HepG2 (cell line): Measurements from ENCODE around the gene CLDN19. TPM values are rescaled to one million over a fixed set of nuclear protein-coding genes. Genes with fewer than 3 reads are reported as not detected.

Experiments used
- ATAC-seq: fragments of 200-7000 bp; cut with Tn5 transposase; 3 replicates; pipeline ENCODE4 v1.9.1; 2020; ENCODE audit warnings: mild to moderate bottlenecking, moderate library complexity
- BruUV-seq: library from RNA; stranded (reverse); fragments of 400-500 nt; replicated peaks from 2 replicates; lab custom pipeline; 2021; lab: Mats Ljungman, UMichigan
- CTCF ChIA-PET: fragments of 300-600 bp; formaldehyde crosslinking; extraction: SDS; loops from one replicate; lab custom pipeline; 2021; ENCODE audit warnings: low total read pairs, inconsistent platforms, low intra/inter-chr PET ratio; lab: Yijun Ruan, JAX
- POLR2A ChIA-PET: fragments of 350-600 bp; sonication (Branson Sonifier 250); formaldehyde crosslinking; loops from one replicate; lab custom pipeline; 2020; ENCODE audit warnings: antibody characterized with exemption, inconsistent platforms; lab: Yijun Ruan, JAX
- DNase-seq: peaks from one replicate; pipeline ENCODE4 v3.0.0-alpha.2; 2015; ENCODE audit warnings: low spot score
- FAIRE-seq: peaks from 3 replicates; lab custom pipeline; 2011; peaks lifted over from hg19 to GRCh38; lab: Jason Lieb, UNC
- H2AFZ ChIP-seq: one replicate; pipeline ENCODE4 v1.6.1; 2011; ENCODE audit warnings: low read length, inconsistent platforms
- H3K27ac ChIP-seq: fragments of 300-600 bp; 3 replicates; pipeline ENCODE4 v1.8.0; 2011; ENCODE audit warnings: mixed run types, mild to moderate bottlenecking, mixed read lengths, low read length, inconsistent platforms; ENCODE audit not compliant: insufficient read depth; ENCODE audit errors: extremely low read length
- H3K27me3 ChIP-seq, 2 experiments: fragments of 200-600 bp in 1 of 2; 2 replicates in 1 of 2; 3 replicates in 1 of 2; pipeline versions ENCODE4 v1.6.0 to v1.8.0; 2011; ENCODE audit warnings: low read length in 2 of 2, mild to moderate bottlenecking in 2 of 2, moderate library complexity in 2 of 2, inconsistent platforms in 1 of 2; ENCODE audit not compliant: insufficient read depth in 2 of 2, control insufficient read depth in 1 of 2
- H3K36me3 ChIP-seq, 2 experiments: fragments of 200-600 bp in 1 of 2; replicated peaks in 1 of 2; 2 replicates in 1 of 2; 3 replicates in 1 of 2; pipeline versions ENCODE4 v1.5.1 to v1.8.0; 2011; ENCODE audit warnings: low read length in 2 of 2, inconsistent platforms in 1 of 2; ENCODE audit not compliant: insufficient read depth in 2 of 2, control insufficient read depth in 1 of 2
- H3K4me1 ChIP-seq: 2 replicates; pipeline ENCODE4 v1.5.1; 2012; ENCODE audit warnings: low read length, inconsistent platforms; ENCODE audit not compliant: insufficient read depth
- H3K4me2 ChIP-seq: 2 replicates; pipeline ENCODE4 v1.6.0; 2011; ENCODE audit warnings: low read depth, low read length, inconsistent platforms
- H3K4me3 ChIP-seq, 3 experiments: fragments of 200-600 bp in 1 of 3; sonication (generic), shearing (Covaris generic) in 1 of 3; replicated peaks in 1 of 3; 2 replicates each; pipeline ENCODE4 v1.5.1; 2011 to 2016; ENCODE audit warnings: low read length in 3 of 3, inconsistent platforms in 2 of 3, low read depth in 2 of 3, mild to moderate bottlenecking in 2 of 3, control low read depth in 1 of 3, mixed read lengths in 1 of 3; ENCODE audit not compliant: insufficient read depth in 1 of 3
- H3K79me2 ChIP-seq: one replicate; pipeline ENCODE4 v1.6.1; 2011; ENCODE audit warnings: low read length, inconsistent platforms; ENCODE audit not compliant: insufficient read depth
- H3K9ac ChIP-seq: 2 replicates; pipeline ENCODE4 v1.6.0; 2011; ENCODE audit warnings: mild to moderate bottlenecking, low read depth, low read length, inconsistent platforms; ENCODE audit not compliant: insufficient read depth
- H3K9me3 ChIP-seq: 2 replicates; pipeline ENCODE4 v1.5.1; 2012; ENCODE audit warnings: mild to moderate bottlenecking, low read length
- H4K20me1 ChIP-seq: 2 replicates; pipeline ENCODE4 v1.6.0; 2011; ENCODE audit warnings: inconsistent platforms, mild to moderate bottlenecking, low read length, moderate library complexity; ENCODE audit not compliant: insufficient read depth
- ARID3A ChIP-seq: IDR thresholded peaks from 2 replicates; pipeline ENCODE4 v1.6.1; 2012; ENCODE audit warnings: low read depth, low read length, improper control_type of control experiment
- ATRX ChIP-seq: sonication (generic); formaldehyde crosslinking; IDR thresholded peaks from 2 replicates; pipeline ENCODE4 v1.4.0; 2020; ENCODE audit warnings: missing genetic modification reagents, borderline replicate concordance
- ETV5 ChIP-seq: IDR thresholded peaks from 2 replicates; pipeline ENCODE4 v1.6.1; 2018; ENCODE audit warnings: missing biosample characterization, missing genetic modification reagents, inconsistent platforms, borderline replicate concordance
- HBP1 ChIP-seq: IDR thresholded peaks from 2 replicates; pipeline ENCODE4 v1.6.1; 2016; ENCODE audit warnings: low read depth, control low read depth
- HNRNPL ChIP-seq: fragments of 200-400 bp; formaldehyde crosslinking; IDR thresholded peaks from 2 replicates; pipeline ENCODE4 v1.6.1; 2017; ENCODE audit warnings: mild to moderate bottlenecking, low read depth, low read length
- RARA ChIP-seq: IDR thresholded peaks from 2 replicates; pipeline ENCODE4 v1.6.1; 2016; ENCODE audit warnings: missing genetic modification reagents, missing compliant biosample characterization
- SNAPC2 ChIP-seq: sonication (generic); formaldehyde crosslinking; IDR thresholded peaks from 2 replicates; pipeline ENCODE4 v1.8.1; 2022; ENCODE audit warnings: mild to moderate bottlenecking, missing genetic modification reagents
- TSC22D2 ChIP-seq: sonication (generic); formaldehyde crosslinking; IDR thresholded peaks from 2 replicates; pipeline ENCODE4 v1.5.1; 2020; ENCODE audit warnings: missing genetic modification reagents, mild to moderate bottlenecking, borderline replicate concordance
- ZNF20 ChIP-seq: sonication (generic); formaldehyde crosslinking; IDR thresholded peaks from 2 replicates; pipeline ENCODE4 v1.4.0; 2020; ENCODE audit warnings: mild to moderate bottlenecking, moderate library complexity, missing genetic modification reagents
- ZNF343 ChIP-seq: sonication (generic); formaldehyde crosslinking; IDR thresholded peaks from 2 replicates; pipeline ENCODE4 v1.4.0; 2020; ENCODE audit warnings: mild to moderate bottlenecking, missing genetic modification reagents
- ZNF362 ChIP-seq: sonication (generic); formaldehyde crosslinking; IDR thresholded peaks from 2 replicates; pipeline ENCODE4 v1.4.0; 2020; ENCODE audit warnings: missing genetic modification reagents, mild to moderate bottlenecking, borderline replicate concordance
- ZNF441 ChIP-seq: sonication (generic); formaldehyde crosslinking; IDR thresholded peaks from 2 replicates; pipeline ENCODE4 v1.7.0; 2021; ENCODE audit warnings: missing genetic modification reagents, borderline replicate concordance
- ZNF724P ChIP-seq: sonication (generic); formaldehyde crosslinking; IDR thresholded peaks from 2 replicates; pipeline ENCODE4 v1.8.0; 2022; ENCODE audit warnings: missing genetic modification reagents, borderline replicate concordance
- ZNF737 ChIP-seq: sonication (generic); formaldehyde crosslinking; IDR thresholded peaks from 2 replicates; pipeline ENCODE4 v1.5.0; 2020; ENCODE audit warnings: missing genetic modification reagents, mild to moderate bottlenecking, borderline replicate concordance
- WGBS: methylation state at CpG from one replicate; pipeline ENCODE4 v1.1.6; 2017; ENCODE audit warnings: low lambda C conversion rate; 5-methylcytosine and 5-hydroxymethylcytosine counted together
- in situ Hi-C: cut with HindIII; loops from 2 replicates; pipeline ENCODE4 v1.10.0; 2017; ENCODE audit warnings: low pct_unique_long_range_greater_than_20kb; ENCODE audit not compliant: extremely low pct_ligation_motif_present
- intact Hi-C: fragments of 100-400 bp; cut with micrococcal nuclease; formaldehyde crosslinking; loops from one replicate; pipeline ENCODE4 v1.10.0; 2022; ENCODE audit not compliant: unreplicated experiment
- polyA plus RNA-seq, 8 experiments: library from polyadenylated mRNA; depleted of rRNA in 3 of 8; stranded (reverse) in 7 of 8; unstranded in 1 of 8; fragments of >200 nt; fragmentation: Illumina TruSeq in 4 of 8; extraction: Trizol in 4 of 8; gene quantifications; 2 replicates each; pipeline versions ENCODE4 v1.2.1 to v1.2.3, GENCODE V29; 2011 to 2016; ENCODE audit warnings: low read depth in 4 of 8, missing spikeins in 1 of 8, mixed read lengths in 1 of 8; ENCODE audit not compliant: insufficient read depth in 1 of 8
- total RNA-seq, 5 experiments: library from RNA; depleted of rRNA; stranded (reverse); fragments of >200 nt; fragmentation: Illumina TruSeq; extraction: Trizol; gene quantifications; 2 replicates each; pipeline ENCODE4 v1.2.3, GENCODE V29; 2016; ENCODE audit warnings: low read depth in 1 of 5

CLDN19 gene
- total and polyA plus RNA-seq, 2 of the 13 experiments (the other 11 are each of a cell fraction or from before 2014, with no cell fraction given), result 5.0 to 7.6 TPM

GRCh38 chr1:42737986-42738677, 1.9 kb downstream of the CLDN19 start:
- POLR2A ChIA-PET, result interaction anchor here (3.6 kb wide), 1 partner anchor 29 kb away, joined by 28 read pairs; the partner anchor contains the start of genes C1orf50 and P3H1
- Histone ChIP-seq H3K4me3 (peak overlapping the region in 1 of 3 experiments; percentile 83; a peak in 1 of 6 replicates), H4K20me1 (no peaks in the 10 kb centered on the region), H3K36me3 (no peaks in the 10 kb centered on the region)
- FAIRE-seq, result no peak
- in situ Hi-C loops, result loop anchor here (25.0 kb wide), 1 partner anchor 401 kb away; the partner anchor contains the start of gene FOXJ3
- TF ChIP-seq RARA (CRISPR knock-in tag), result no peak
- 0 out of 2 replicates have a peak, but pooled peaks have one; percentile 26 for TF ChIP-seq HNRNPL
- no peak for TF ChIP-seq ATRX (CRISPR knock-in tag)
- no peak for TF ChIP-seq ZNF362
- no peak for TF ChIP-seq ZNF20 (CRISPR knock-in tag)
- TF ChIP-seq, all 625 proteins: peak for 1
- peak overlapping the region; percentile 98 for H3K4me2 ChIP-seq
- 88% methylated on average over 12 of the region's 21 CpGs for WGBS
- H3K27ac ChIP-seq, result no peak overlapping the region
- intact Hi-C loops, result no loop called here
- H3K9me3 ChIP-seq, result no peaks in the 10 kb centered on the region
- H2AFZ ChIP-seq, result no peak overlapping the region
- H3K79me2 ChIP-seq, result no peaks in the 10 kb centered on the region
- DNase-seq, result no peak
- no peaks in the 10 kb centered on the region for H3K27me3 ChIP-seq
- peaks cover 84% of the 10 kb centered on the region for H3K4me1 ChIP-seq
- ATAC-seq, result no peak
- no peak overlapping the region for H3K9ac ChIP-seq
- BruUV-seq, result no TSS peak
- CTCF ChIA-PET, result no interaction called here

- no peak overlapping the region for H2AFZ ChIP-seq
- no peaks in the 10 kb centered on the region for H4K20me1 ChIP-seq
- peaks cover 77% of the 10 kb centered on the region for H3K4me1 ChIP-seq
- intact Hi-C loops (no loop called here), in situ Hi-C loops (loop anchor here (25.0 kb wide), 1 partner anchor 400 kb away; the partner anchor contains the start of gene FOXJ3)
- WGBS, result 92% methylated on average over 5 of the region's 5 CpGs
- ChIA-PET POLR2A (no interaction called here), CTCF (no interaction called here)
- no TSS peak for BruUV-seq
- no peak overlapping the region for H3K4me2 ChIP-seq
- no peaks in the 10 kb centered on the region for H3K79me2 ChIP-seq
- no peaks in the 10 kb centered on the region for H3K27me3 ChIP-seq
- H3K9ac ChIP-seq, result no peak overlapping the region
- no peaks in the 10 kb centered on the region for H3K9me3 ChIP-seq
- FAIRE-seq, result no peak
- no peak overlapping the region for H3K4me3 ChIP-seq
- no peaks in the 10 kb centered on the region for H3K36me3 ChIP-seq
- no peak overlapping the region for H3K27ac ChIP-seq
- no peak for ATAC-seq
- no peak for DNase-seq
- no peak for TF ChIP-seq ZNF441 (CRISPR knock-in tag)
- TF ChIP-seq ZNF343 (CRISPR knock-in tag), result no peak
- TF ChIP-seq SNAPC2 (CRISPR knock-in tag), result no peak
- no peak for TF ChIP-seq ETV5 (CRISPR knock-in tag)
- no peak for TF ChIP-seq ZNF724P (CRISPR knock-in tag)
- no peak for TF ChIP-seq TSC22D2 (CRISPR knock-in tag)
- TF ChIP-seq ZNF737 (CRISPR knock-in tag), result no peak
- TF ChIP-seq ARID3A, result no peak
- no peak for TF ChIP-seq HBP1 (CRISPR knock-in tag)
Measured at GRCh38 chr1:42737257-42737656, 2.8 kb downstream of the CLDN19 start.
